Activated naive CD4-positive, alpha-beta T cell treated with anti-CD3 and anti-CD28 coated beads for 36 hours (primary cell): Measurements from ENCODE around the gene HNRNPA2B1. TPM values are rescaled to one million over a fixed set of nuclear protein-coding genes. Genes with fewer than 3 reads are reported as not detected.
"Not testable (repeated sequence)": the region's sequence is repeated elsewhere in the genome, so short reads cannot be mapped to it uniquely, and the experiment has no call there.

Experiments
- CTCF ChIA-PET: fragments of 350-600 bp; sonication (Branson Sonifier 250); formaldehyde crosslinking; loops from one replicate; lab custom pipeline; 2021; ENCODE audit warnings: antibody characterized with exemption; lab: Charles Lee
- DNase-seq: peaks from one replicate; pipeline ENCODE4 v3.0.0-alpha.2; 2020
- H3K27ac Mint-ChIP-seq: one replicate; pipeline ENCODE4 v1.8.0; 2021; ENCODE audit warnings: mild to moderate bottlenecking, mixed read lengths
- H3K27me3 Mint-ChIP-seq: one replicate; pipeline ENCODE4 v1.8.0; 2021; ENCODE audit warnings: low read depth, mixed read lengths
- H3K36me3 Mint-ChIP-seq: one replicate; pipeline ENCODE4 v1.8.0; 2021; ENCODE audit warnings: low read depth, mixed read lengths
- H3K4me1 Mint-ChIP-seq: one replicate; pipeline ENCODE4 v1.8.0; 2021; ENCODE audit warnings: low read depth, mixed read lengths
- H3K4me3 Mint-ChIP-seq: one replicate; pipeline ENCODE4 v1.8.0; 2021; ENCODE audit warnings: mild to moderate bottlenecking, moderate library complexity, mixed read lengths
- H3K9me3 Mint-ChIP-seq: one replicate; pipeline ENCODE4 v1.8.0; 2021; ENCODE audit warnings: mixed read lengths
- intact Hi-C: fragments of 100-400 bp; cut with micrococcal nuclease; formaldehyde crosslinking; loops from one replicate; pipeline ENCODE4 v1.15.1; 2023
- total RNA-seq, 2 experiments: library from RNA; stranded (reverse); gene quantifications; one replicate each; pipeline ENCODE4 v1.2.3, GENCODE V29; 2021

The HNRNPA2B1 gene
- total RNA-seq, 2 experiments from 2014 or later, result 925 to 950 TPM

- DNase-seq, result no peak
- Mint-ChIP-seq H3K36me3 (peaks cover 14% of the 10 kb centered on the region), H3K4me3 (peak overlapping the region; percentile 44), H3K27ac (peak overlapping the region; percentile 98), H3K9me3 (no peaks in the 10 kb centered on the region), H3K4me1 (peaks cover 81% of the 10 kb centered on the region), H3K27me3 (no peaks in the 10 kb centered on the region)
- CTCF ChIA-PET, result interaction anchor here (0.6 to 4.0 kb wide), 11 partner anchors 11 to 361 kb away, joined by 3 to 15 read pairs (median 3); no protein-coding TSS in a partner anchor
- intact Hi-C loops, result loop anchor here (1.0 to 10.0 kb wide), 8 partner anchors 12 to 979 kb away; partner anchors contain the start of genes CBX3 and SKAP2
Measured at GRCh38 chr7:26155531-26156375, 44.8 kb downstream of the HNRNPA2B1 start.

- peak; percentile 53 for DNase-seq
- CTCF ChIA-PET, result interaction anchor here (0.7 to 4.0 kb wide), 3 partner anchors 28 to 63 kb away, joined by 3 to 15 read pairs (median 5); no protein-coding TSS in a partner anchor
- intact Hi-C loops, result loop anchor here (1.0 to 10.0 kb wide), 7 partner anchors 13 to 981 kb away; partner anchors contain the start of genes HNRNPA2B1 and SKAP2
- Mint-ChIP-seq H3K36me3 (peaks cover 12% of the 10 kb centered on the region), H3K4me1 (peaks cover 69% of the 10 kb centered on the region), H3K27me3 (no peaks in the 10 kb centered on the region), H3K4me3 (peak overlapping the region; percentile 95), H3K27ac (peak overlapping the region; percentile 98), H3K9me3 (no peaks in the 10 kb centered on the region)
Measured at GRCh38 chr7:26153823-26154783, 46.4 kb downstream of the HNRNPA2B1 start.

GRCh38 chr7:26153241-26153822 lies 47.2 kb downstream of the HNRNPA2B1 start:
- Mint-ChIP-seq H3K9me3 (no peaks in the 10 kb centered on the region), H3K4me1 (peaks cover 61% of the 10 kb centered on the region), H3K27me3 (no peaks in the 10 kb centered on the region), H3K27ac (peak overlapping the region; percentile 98), H3K36me3 (peaks cover 11% of the 10 kb centered on the region), H3K4me3 (peak overlapping the region; percentile 95)
- DNase-seq, result peak; percentile 30
- intact Hi-C loops, result loop anchor here (1.0 to 10.0 kb wide), 6 partner anchors 13 to 711 kb away; partner anchors contain the start of genes HNRNPA2B1 and SKAP2
- CTCF ChIA-PET, result interaction anchor here (2.3 kb wide), 1 partner anchor 35 kb away, joined by 8 read pairs; no protein-coding TSS in a partner anchor

- intact Hi-C loops, result loop anchor here (1.0 to 10.0 kb wide), 9 partner anchors 14 to 712 kb away; partner anchors contain the start of genes HNRNPA2B1 and SKAP2
- H3K27ac Mint-ChIP-seq, result peak overlapping the region; percentile 98
- peak; percentile 53 for DNase-seq
- H3K27me3 Mint-ChIP-seq, H3K36me3 Mint-ChIP-seq, H3K9me3 Mint-ChIP-seq: not testable (repeated sequence)
- CTCF ChIA-PET, result interaction anchor here (1.1 to 2.3 kb wide), 6 partner anchors 13 to 217 kb away, joined by 3 to 8 read pairs (median 4); no protein-coding TSS in a partner anchor
- peak overlapping the region; percentile 95 for H3K4me3 Mint-ChIP-seq
- H3K4me1 Mint-ChIP-seq, result peaks cover 56% of the 10 kb centered on the region
Measured at GRCh38 chr7:26152782-26153240, 47.7 kb downstream of the HNRNPA2B1 start.

- CTCF ChIA-PET, result interaction anchor here (0.8 to 2.3 kb wide), 12 partner anchors 11 to 217 kb away, joined by 3 to 8 read pairs (median 4); partner anchors contain the start of gene CBX3
- Mint-ChIP-seq H3K9me3 (peaks cover 3% of the 10 kb centered on the region), H3K27me3 (no peaks in the 10 kb centered on the region), H3K27ac (peak within 1 kb of the TSS; percentile 98), H3K4me3 (peak within 1 kb of the TSS; percentile 95), H3K36me3 (peaks cover 7% of the 10 kb centered on the region), H3K4me1 (peaks cover 50% of the 10 kb centered on the region)
- DNase-seq, result peak; percentile 86
- intact Hi-C loops, result loop anchor here (1.0 to 10.0 kb wide), 8 partner anchors 15 to 713 kb away; partner anchors contain the start of gene SKAP2
Measured at GRCh38 chr7:26151953-26152781, 48.4 kb downstream of the HNRNPA2B1 start, which contains the start of gene NFE2L3. TSS of gene NFE2L3 (plus strand) at chr7:26152198. CDS start at chr7:26152499, 301 bp downstream.

- Mint-ChIP-seq H3K4me3 (peak overlapping the region; percentile 93), H3K36me3 (peaks cover 6% of the 10 kb centered on the region), H3K9me3 (peaks cover 4% of the 10 kb centered on the region), H3K27ac (peak overlapping the region; percentile 96), H3K27me3 (no peaks in the 10 kb centered on the region), H3K4me1 (peaks cover 44% of the 10 kb centered on the region)
- CTCF ChIA-PET, result interaction anchor here (0.8 to 2.3 kb wide), 13 partner anchors 12 to 258 kb away, joined by 3 to 8 read pairs (median 4); partner anchors contain the start of gene CBX3
- intact Hi-C loops, result loop anchor here (10.0 kb wide), 2 partner anchors 257 to 713 kb away; partner anchors contain the start of gene SKAP2
- DNase-seq, result no peak
Measured at GRCh38 chr7:26151650-26151952, 48.9 kb downstream of the HNRNPA2B1 start.

GRCh38 chr7:26151096-26151495 lies 49.5 kb downstream of the HNRNPA2B1 start:
- Mint-ChIP-seq H3K27ac (peak overlapping the region; percentile 96), H3K27me3 (no peaks in the 10 kb centered on the region), H3K9me3 (peaks cover 4% of the 10 kb centered on the region), H3K36me3 (peaks cover 5% of the 10 kb centered on the region), H3K4me1 (peaks cover 40% of the 10 kb centered on the region), H3K4me3 (peak overlapping the region; percentile 93)
- CTCF ChIA-PET, result interaction anchor here (1.1 to 2.3 kb wide), 7 partner anchors 12 to 258 kb away, joined by 3 to 8 read pairs (median 4); no protein-coding TSS in a partner anchor
- intact Hi-C loops, result loop anchor here (10.0 kb wide), 2 partner anchors 256 to 714 kb away; partner anchors contain the start of gene SKAP2
- DNase-seq, result no peak

- no peaks in the 10 kb centered on the region for H3K27me3 Mint-ChIP-seq
- intact Hi-C loops, result no loop called here
- peaks cover 4% of the 10 kb centered on the region for H3K36me3 Mint-ChIP-seq
- H3K4me1 Mint-ChIP-seq, result peaks cover 24% of the 10 kb centered on the region
- CTCF ChIA-PET, result interaction anchor here (1.0 to 1.3 kb wide), 2 partner anchors 30 to 39 kb away, joined by 4 read pairs; no protein-coding TSS in a partner anchor
- H3K27ac Mint-ChIP-seq, result no peak overlapping the region
- H3K9me3 Mint-ChIP-seq, result peaks cover 4% of the 10 kb centered on the region
- no peak overlapping the region for H3K4me3 Mint-ChIP-seq
- DNase-seq, result no peak
Measured at GRCh38 chr7:26149391-26149977, 51.1 kb downstream of the HNRNPA2B1 start.

GRCh38 chr7:26148307-26148700 lies 52.2 kb downstream of the HNRNPA2B1 start:
- DNase-seq, H3K27ac Mint-ChIP-seq, intact Hi-C loops, CTCF ChIA-PET, H3K36me3 Mint-ChIP-seq, H3K9me3 Mint-ChIP-seq, H3K27me3 Mint-ChIP-seq, H3K4me3 Mint-ChIP-seq: not testable (repeated sequence)
- H3K4me1 Mint-ChIP-seq, result peaks cover 12% of the 10 kb centered on the region
